ENCODE measurements around the gene RHOBTB3.

Gene RHOBTB3

DNA sequence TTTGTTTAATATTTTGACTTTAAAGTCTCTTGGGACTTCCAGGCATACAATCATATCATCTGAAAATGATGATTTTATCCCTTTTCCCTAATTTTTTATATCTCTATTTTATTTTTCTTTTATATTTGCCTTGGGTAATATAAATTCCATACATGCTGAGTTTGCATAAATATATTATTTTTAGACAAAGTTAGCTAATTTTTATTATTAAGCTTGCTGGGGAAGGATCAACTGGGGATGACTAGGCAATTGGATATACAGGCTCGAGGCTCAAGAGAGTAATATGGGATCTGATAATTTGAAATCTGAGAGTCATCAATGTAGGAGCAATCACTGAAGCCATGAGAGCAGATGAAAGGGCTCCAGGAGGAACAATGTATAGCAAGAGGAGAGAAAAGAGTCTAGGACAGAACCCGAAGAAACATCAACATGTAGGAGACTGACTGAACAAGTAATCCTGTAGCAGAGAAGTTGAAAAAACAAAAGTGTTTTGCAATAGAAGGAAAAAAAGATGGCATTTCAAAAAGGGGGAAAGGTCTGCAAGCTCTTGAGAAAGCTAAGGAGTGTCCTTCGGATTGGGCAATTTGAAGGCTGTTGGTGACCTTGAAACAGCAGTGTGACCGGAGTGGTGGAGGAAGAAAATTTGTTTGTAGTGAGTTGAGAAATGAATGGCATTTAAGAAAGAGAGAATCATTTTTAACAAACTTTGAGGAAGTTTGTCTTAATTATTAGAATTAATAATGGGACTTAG, 17.0 kb upstream of the RHOBTB3 start:
- no peak for DNase-seq (ENCODE audit: low spot score)

- DNase-seq (ENCODE audit: low spot score), result no peak
Measured at GRCh38 chr5:95715799-95716461, 15.2 kb upstream of the RHOBTB3 start.

- no peak for DNase-seq (ENCODE audit: low spot score)
Measured at GRCh38 chr5:95717439-95717838, 13.7 kb upstream of the RHOBTB3 start.

DNA sequence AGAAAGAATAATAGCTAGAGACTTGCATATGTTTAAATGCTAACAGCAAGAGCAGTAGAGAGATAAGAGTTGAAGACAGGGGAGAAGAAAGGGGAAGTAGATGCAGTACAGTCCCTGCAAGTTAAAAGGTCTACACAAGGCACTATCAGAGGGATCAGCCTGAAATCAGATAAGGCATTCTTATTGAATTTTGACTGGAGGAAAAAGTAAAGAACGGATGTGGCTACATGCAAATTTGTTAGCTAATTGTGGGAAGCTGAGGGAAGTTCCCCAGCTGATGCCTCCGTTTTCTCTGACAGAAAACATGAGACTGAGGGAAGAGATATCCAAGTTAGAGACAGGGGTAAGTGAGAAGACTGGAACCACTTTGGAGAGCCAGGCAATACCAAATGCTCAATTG, 12.9 kb upstream of the RHOBTB3 start:
- peak; percentile 29 for DNase-seq (ENCODE audit: low spot score)

DNA sequence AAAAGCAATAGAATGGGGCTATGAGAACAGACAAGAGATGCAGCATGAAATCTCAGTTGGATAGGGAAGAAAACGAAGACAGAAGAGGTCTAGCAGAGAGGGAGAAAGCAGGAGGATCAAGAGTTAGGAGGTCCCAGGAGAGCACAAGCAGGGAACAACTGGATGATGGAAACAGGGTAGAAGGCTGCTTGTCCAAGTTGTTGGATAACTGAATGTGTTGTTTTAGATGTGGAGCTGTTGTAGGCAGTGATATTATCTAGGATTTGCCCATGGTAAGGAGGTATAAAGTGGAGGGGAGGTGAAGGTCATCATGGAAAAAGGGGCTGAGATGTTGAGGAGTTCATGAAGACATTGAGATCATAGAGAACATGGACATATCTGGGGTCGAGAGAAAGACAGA, 12.4 kb upstream of the RHOBTB3 start:
- no peak for DNase-seq (ENCODE audit: low spot score)

DNA sequence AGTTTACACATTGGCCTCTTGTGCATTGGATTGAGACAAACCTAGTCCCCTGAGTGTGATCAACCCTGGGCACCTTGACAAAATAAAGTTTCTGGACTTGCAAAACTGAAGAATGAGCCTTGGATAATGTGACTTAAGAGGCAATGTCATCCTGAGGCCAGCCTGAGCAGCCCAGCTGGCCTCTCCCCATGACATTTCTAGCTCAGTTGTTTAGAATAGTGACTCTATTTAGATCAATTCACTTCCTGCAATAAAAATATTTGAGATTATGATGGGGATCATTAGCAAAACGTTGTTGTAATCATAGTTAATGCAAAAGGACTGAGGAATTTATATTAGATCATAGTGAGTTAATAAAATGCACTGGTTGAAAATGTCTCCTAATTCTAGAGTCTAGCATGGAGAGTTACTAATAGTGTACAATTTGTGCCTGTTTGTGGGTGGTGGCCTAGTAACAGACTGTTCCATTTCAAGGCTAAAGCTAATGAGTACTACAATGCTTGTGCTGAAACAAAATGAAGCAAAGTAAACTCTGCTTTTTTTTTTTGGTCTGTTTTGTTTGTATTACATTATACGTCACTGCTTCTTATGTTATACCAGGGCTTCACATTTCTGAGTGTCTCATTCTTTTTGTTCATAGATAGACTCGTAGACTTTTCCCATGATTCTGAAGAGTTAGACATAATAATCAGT, 10.9 kb upstream of the RHOBTB3 start:
- DNase-seq (ENCODE audit: low spot score), result no peak

DNA sequence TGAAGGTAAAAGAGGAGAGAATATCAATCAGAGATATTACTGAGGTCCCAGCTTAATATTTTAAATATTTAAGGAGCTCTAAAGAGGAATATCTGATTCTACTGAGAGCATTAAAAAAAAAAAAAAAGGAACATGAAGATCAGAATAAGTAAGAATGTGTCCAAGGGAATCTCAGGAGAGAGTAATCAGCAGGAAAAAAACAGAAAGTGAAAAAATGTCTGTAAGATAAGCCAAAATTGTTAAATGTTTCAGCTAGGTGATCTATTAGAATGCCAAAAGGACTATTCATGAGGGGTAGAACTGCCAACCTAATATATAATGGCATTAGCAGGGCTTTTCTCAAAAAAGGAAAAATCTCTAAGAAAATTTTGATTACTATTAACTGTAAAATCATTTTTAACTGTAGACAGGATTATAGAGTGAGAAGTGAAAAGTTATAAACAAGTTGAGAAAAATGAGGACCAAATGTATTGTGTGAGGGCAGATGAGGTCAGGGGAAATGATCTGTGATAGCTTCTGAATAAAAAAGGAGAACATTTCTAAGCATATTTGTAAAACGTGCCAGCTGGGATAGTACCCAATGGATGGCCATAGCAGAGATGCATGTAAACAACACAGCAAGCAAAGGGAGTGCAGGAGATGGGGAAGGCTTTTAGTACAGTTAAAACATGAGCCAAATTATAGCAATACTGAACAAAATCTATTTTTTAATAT, 9.4 kb upstream of the RHOBTB3 start:
- DNase-seq (ENCODE audit: low spot score), result no peak

DNA sequence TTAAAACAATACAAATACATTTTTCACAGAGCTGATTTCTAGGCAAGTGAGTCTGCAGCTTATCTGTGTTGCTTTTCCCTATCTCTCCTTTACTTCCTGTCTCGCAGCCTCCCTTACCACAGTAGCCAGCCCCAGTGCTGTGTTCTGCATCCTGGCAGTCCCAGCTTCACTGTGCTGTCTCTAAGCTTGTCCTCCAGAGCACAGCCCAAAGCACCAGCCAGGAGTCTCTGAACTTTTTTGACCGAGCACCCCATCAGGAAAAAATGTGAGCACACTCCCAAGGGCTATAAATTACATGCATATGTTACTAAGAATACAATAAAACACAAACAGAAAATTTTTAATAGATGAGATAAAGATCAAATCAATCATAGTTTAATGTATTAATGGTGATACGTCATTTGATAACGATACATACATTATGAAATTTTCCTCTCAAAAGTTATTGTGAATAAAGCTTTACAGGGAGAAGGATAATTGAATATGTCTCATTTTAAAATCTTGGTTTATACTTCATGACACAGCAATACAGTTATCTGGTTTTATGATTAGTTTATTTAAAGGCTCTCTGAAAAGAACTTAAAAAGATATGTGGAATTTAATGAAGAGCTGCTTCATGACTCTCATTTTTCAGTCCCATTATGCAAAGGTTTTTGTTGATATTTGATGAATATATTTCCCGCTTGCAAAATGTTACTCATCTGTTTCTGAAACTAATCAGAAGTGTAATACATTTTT, 7.3 kb upstream of the RHOBTB3 start:
- DNase-seq (ENCODE audit: low spot score), result no peak

DNA sequence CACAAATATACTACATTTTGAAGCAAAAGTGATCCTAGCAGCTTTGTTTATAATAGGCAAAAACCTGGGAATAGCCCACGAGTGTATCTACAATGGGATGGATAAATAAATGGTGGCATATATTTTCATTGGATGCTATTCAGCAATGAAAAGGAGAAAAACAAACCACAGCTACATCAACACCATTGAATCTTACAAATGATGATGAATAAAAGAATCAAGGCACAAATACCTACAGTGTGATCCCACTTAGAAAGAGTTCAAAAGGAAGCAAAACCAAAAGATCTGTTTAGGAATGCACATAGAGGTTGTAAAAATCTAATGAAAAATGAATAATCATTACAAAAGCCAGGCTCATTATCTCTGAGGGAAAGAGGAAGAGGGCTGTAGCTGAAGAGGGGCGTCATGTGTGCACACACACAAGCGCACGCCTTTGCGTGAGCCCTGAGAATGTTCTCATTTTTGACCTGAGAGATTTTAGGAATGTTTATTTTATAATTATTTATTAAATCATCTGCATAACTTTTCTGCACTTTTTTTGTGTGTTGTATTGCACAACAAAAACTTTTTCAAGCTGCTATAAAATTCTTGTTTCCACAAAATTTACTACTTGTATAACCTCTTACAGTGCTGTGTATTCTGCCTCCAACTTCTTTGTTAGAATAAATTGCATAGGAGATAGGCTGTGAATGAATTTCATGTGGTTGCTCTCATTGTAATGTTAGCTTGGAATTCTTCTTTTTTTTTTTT, 5.9 kb upstream of the RHOBTB3 start:
- DNase-seq (ENCODE audit: low spot score), result no peak

- DNase-seq (ENCODE audit: low spot score), result no peak
Measured at GRCh38 chr5:95725937-95726810, 5.0 kb upstream of the RHOBTB3 start.

DNA sequence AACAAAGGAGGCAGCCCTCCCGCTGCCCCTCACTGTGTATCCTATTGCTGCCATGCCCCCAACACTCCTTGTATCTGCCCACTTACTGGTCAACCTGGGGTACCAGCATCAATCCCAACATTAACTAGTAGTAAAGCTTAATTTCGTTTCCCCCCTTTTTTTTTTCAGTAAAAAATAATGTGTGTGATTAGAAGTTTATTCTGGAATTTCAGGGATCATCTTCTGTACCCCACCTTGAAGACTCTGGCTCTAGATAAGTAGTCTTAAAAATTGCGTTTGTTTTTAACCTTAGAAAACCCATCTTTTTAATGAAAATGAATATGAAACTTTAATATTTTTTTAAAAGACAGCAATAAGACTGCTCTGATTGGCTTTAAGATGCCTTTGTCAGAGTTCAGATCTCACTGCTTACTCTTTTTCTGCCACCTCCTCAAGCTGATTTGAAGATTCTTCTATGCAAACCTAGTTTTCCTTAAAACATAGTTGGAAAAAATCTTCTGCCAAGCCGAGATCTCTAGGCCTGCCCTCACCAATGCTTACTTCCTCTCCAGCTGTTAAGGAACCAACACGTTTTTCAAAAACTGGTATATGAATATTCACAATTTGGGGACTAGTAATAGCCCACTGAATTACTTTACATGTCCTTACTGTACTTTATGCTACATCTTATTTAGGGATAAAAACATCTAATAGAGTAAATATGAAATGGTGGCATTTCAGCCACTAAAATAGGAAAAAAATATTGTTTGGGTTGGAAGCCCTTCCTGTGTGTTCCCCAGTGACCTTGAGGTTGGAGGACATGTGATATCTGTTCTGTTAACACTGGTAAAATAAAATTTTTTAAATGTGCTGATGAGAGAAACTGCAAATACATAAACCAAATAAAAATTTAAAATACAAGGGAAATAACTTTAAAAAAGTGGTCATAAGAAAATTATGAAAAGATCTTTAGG, 4.0 kb upstream of the RHOBTB3 start:
- no peak for DNase-seq (ENCODE audit: low spot score)

DNA sequence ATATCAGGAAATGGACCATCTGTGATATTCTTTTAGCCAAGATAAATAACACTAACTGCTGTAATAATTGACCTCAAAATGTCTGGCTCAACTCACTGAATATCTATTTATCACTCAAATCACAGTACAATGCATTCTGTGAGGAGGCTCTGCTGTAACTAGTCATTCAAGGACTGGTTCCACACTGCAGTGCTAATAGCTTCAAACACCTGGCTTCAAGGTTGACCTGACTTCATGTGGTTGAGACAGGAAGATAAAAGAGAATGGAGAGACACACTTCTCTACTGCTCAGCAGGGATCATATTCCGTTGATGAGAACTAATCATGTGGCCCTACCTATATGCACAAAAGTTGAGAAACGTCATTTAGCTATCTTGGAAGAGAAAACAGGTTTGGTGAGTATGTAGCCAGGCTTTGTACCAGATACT, 3.4 kb upstream of the RHOBTB3 start:
- no peak for DNase-seq (ENCODE audit: low spot score)

DNA sequence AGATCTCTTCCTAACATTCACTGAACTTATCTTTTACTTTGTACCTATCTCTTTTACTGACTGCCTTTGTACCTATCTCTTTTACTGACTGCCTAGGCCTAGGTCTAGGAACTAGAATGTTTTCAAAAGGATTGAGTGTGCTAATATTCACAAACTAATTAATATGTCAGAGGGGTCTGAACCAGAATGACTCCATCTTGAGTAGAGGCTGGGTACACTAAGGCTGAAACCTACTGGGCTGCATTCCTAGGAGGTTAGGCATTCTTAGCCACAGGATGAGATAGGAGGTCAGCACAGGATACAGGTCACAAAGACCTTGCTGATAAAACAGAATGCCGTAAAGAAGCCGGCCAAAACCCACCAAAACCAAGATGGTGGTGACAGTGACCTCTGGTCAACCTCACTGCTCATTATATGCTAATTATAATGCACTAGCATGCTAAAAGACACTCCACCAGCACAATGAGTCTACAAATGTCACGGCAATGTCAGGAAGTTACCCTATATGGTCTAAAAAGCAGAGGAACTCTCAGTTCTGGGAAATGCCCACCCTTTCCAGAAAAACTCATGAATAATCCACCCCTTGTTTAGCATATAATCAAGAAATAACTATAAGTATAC, 2.5 kb upstream of the RHOBTB3 start:
- no peak for DNase-seq (ENCODE audit: low spot score)

- no peak for DNase-seq (ENCODE audit: low spot score)
Measured at GRCh38 chr5:95729115-95730010, 1.8 kb upstream of the RHOBTB3 start.

DNA sequence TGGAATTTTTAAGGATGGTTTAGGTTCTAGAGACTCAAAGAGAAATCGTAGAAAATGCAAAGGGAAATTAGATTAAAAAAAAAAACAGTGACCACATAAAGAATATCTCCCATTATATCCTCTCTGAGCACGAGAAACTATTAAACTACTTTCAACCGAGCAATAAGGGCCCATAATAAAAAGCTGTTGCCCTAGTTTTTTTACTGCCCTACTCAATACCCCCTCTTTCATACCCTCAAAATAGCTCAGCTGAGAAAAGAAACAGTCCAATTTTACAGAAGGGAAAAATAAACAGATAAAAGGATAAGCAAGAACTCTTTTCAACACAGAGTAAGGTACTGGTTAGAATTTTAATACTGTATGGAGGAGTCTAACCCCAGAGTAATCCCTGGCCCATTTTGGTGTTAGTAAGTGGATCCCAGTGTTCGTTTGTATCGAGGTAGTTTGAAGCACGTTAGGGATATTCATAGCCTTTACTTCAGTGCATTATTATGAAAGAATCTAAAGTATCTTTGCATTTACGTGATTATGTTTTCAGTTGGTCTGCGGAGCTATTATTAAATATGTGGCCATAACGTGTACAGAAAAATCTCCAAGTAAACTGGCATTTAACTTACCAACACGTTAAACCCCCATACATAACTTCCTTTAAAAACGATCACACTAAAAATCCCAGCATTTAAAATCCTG, 980 bp upstream of the RHOBTB3 start:
- DNase-seq (ENCODE audit: low spot score), result no peak
